Fibroblast of gingiva (primary cell): ENCODE results near the gene CFHR5.

ENCODE experiments used
- DNase-seq: peaks from one replicate; pipeline ENCODE4 v3.0.0-alpha.2; 2011; ENCODE audit warnings: low read depth

The CFHR5 gene

DNA sequence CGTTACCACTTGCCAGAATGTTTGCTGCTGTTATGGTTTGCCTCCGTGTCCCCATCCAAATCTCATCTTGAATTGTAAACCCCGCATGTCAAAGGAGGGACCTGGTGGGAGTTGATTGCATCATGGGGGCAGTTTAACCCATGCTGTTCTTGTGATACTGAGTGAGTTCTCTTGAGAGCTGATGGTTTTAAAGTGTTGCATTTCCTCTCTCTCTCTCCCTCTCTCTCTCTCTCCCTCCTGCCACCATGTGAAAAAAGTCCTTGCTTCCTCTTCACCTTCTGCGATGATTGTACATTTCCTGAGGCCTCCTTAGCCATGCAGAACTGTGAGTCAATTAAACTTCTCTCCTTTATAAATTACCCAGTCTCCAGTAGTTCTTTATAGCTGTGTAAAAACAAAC lies 44.4 kb downstream of the CFHR5 start:
- DNase-seq, result no peak

DNA sequence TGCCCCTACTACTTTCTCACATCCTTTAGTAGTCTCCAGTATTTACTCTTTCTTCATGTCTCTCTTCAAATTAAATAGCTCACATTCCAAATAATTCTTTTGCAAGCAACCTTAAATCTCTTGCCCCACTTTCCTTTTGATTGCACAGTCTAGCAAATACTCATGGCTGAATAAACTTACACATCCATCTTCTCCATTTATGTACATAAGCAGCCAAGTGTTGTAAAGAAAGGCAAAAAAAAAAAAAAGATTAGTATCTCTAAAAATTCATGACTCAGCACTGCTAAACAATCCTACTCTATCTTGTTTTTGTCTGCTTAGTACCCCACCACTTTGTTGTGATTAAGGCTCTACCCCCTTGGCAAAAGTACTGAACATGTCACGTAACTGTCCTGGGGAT lies 47.1 kb downstream of the CFHR5 start:
- DNase-seq, result peak; percentile 3

DNA sequence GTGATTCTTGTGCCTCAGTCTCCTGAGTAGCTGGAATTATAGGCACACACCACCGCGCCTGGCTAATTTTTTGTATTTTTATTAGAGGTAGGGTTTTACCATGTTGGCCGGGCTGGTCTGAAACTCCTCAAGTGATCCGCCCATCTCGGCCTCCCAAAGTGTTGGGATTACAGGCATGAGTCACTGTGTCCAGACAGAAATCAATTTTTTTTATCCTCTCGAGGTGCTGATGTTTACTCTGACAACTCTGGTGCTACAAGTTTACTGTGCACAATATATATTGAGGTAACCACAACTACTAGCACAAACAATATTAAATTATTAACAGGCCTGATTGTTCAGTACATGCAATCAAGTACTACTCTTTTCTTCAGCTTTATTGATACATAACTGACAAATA lies 50.0 kb downstream of the CFHR5 start:
- no peak for DNase-seq

DNA sequence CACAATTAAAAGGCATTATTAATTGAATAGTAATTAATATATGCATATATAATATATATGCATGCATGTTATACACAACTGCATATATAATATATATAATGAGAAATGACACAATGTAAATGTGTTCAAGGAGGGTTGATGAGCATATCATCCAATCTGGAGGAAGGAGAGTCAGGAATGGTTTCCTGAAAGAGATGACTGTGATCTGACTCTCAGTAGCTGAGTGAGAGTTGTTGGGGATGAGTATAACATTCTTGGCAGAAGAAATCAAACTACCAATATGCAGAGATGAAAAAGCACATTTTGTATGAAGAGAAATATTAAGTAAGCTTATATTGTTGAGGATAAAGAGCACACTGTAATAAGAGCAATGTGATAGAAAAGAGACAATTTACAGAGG lies 52.4 kb downstream of the CFHR5 start:
- DNase-seq, result no peak

DNA sequence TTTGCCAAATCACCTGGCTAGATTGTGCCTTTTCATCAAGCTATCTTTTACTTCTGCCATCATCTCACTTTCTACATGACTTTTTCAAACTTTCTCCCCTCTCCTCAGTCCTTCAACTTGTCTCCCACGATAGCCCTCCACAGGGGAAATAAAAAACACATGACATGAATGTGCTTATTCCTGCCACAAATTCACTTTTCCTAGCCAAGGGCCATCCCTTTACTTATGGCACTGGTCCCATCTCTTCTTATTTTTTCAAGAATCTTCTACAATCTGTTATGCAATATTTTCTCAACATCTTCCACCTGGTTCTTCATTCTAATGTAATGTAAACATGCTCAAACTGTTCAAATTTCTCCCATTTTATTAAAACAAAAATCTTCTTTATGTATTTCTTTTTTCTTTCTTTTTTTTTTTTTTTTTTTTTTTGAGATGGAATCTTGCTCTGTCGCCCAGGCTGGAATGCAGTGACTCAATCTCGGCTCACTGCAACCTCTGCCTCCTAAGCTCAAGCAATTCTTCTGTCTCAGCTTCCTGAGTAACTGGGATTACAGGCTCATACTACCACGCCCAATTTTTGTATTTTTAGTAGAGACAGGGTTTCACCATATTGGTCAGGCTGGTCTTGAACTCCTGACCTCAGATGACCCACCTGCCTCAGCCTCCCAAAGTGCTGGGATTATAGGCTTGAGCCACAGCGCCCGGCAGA lies 57.4 kb downstream of the CFHR5 start:
- peak; percentile 34 for DNase-seq

DNA sequence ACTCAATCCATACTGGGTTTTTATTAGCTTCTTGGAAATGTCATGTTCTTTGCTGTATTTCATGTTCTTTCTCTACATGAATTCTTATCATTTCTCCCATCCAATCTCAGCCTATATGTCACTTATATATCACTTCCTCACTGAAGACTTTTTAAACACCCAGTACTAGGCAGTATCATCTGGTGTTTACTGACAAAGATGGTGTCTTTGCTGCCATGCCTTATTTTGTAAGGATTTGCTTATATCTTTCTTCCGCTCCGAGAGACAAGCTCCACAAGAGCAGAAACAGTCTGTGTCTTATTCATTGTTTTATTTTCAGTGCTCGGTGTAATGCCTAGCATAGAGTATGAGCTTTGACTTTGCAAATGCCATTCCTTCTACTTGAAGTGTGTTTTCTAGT lies 59.5 kb downstream of the CFHR5 start:
- DNase-seq, result no peak

DNA sequence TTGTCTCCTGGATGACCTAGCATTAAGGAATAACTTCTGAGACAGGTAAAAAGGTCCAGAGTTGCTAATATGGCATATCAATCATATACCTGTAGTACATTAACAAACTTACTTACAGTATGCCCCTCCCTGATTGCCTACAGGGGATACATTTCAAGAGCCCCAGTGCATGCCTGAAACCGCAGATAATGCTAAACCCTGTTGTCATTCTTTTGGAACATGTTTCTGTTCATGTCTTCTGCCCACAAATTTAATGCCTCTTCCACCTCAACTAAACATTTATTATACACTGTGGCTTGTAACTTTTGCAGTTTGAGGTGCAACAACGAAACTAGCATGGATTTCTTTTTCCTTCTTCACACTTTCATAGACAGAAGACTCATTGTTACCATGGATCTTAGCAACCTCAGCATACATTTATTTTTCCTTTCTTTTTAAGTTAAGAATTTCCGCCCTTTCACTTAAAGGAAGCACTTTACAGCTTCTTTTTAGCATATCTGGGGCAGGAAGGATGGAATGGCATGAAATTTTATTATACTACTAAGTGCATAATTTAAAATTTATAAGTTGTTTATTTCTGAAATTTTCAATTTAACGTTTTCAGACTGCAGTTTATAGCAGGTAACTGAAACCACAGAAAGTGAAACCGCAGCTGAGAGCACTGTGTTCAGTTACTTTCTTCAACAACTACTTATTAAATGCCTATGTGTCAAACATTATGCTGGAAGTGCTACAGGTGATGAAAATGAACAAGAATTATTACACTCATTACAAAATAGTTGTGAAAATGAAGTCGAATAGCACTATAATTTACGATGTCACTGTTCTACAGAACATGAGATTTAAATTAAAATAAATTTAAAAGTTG lies 64.4 kb downstream of the CFHR5 start:
- no peak for DNase-seq

DNA sequence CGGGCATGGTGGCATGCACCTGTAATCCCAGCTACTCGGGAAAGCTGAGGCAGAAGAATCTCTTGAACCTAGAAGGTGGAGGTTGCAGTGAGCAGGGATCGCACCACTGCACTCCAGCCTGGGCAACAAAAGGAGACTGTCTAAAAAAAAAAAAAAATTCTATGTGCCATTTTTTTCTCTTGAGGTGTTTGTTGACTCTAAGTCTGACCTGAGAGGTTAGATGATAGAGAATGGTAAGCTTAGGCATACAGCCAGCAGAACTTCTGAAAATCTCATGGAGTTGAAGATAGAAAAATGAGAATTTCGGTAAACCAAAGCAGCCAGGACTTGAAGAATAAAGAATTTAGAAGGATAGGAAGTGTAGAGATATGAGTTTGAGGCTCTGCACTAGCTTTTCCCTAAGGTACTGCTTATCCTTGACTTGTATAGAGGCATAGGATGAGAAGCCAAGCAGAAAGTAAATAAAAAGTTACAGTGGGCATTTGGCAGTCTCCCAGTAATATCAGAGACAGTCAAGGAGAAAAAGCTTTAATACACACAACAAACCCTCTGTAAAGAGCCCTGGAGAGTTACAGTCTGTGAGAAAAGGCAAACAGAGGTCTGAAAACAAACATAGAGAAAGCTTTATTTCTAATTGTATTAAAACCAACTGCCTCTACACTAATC lies 65.5 kb downstream of the CFHR5 start:
- DNase-seq, result no peak

DNA sequence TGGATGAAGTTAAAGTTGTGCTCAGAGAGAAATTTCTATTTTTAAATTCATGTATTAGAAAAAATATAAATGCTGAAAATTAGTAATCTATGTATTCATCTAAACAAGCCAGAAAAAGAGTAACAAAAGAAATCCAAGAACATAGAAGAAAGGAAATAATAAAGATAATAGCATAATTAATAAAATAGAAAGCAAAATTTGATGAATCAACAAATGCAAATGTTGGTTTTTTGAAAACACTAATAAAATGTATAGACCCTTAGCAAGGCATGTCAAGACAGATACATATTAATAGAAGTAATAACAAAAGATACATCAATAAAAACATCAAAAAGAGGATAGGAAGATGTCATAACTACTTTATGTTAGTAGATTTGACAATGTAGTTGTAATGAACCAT lies 71.7 kb downstream of the CFHR5 start:
- DNase-seq, result no peak
